ENCODE data around the gene PRDM7. TPM values are rescaled to one million over a fixed set of nuclear protein-coding genes. Genes with fewer than 3 reads are reported as not detected.

The PRDM7 gene
- total and polyA plus RNA-seq, 2 donors (not counting 1 experiment from before 2014, with no cell fraction given): not detected

GRCh38 chr16:90034504-90034903 lies 42.6 kb downstream of the PRDM7 start:
- no peaks in the 10 kb centered on the region for H3K27me3 Mint-ChIP-seq
- Histone ChIP-seq H3K4me1 (ENCODE audit: control insufficient read depth in 2 of 2, insufficient read depth in 2 of 2, low read length in 2 of 2) (no peaks in the 10 kb centered on the region), H2AFZ (ENCODE audit: insufficient read depth, low read depth, low read length, poor library complexity, severe bottlenecking) (no peak overlapping the region), H3K27me3 (replicated peaks in 1 of 4; ENCODE audit: control extremely low read depth in 1 of 4, control insufficient read depth in 3 of 4, insufficient read depth in 4 of 4, low read length in 3 of 4) (no peaks in the 10 kb centered on the region), H3K4me3 (ENCODE audit: control extremely low read depth in 1 of 5, extremely low read depth in 1 of 5, insufficient read depth in 1 of 5, low read depth in 2 of 5, low read length in 4 of 5) (no peak overlapping the region), H3K9ac (ENCODE audit: low read length) (no peak overlapping the region), H4K20me1 (ENCODE audit: control insufficient read depth, insufficient read depth, low read length, poor library complexity, severe bottlenecking) (no peaks in the 10 kb centered on the region), H3K27ac (ENCODE audit: low read length in 2 of 2) (no peak overlapping the region), H3K36me3 (replicated peaks in 1 of 2; ENCODE audit: control extremely low read depth in 1 of 2, control insufficient read depth in 1 of 2, extremely low read depth in 1 of 2, insufficient read depth in 2 of 2, low read length in 1 of 2) (peaks cover 0 to 6% of the 10 kb centered on the region in 2 experiments), H3K79me2 (ENCODE audit: control insufficient read depth, insufficient read depth, low read length) (no peaks in the 10 kb centered on the region), H3K4me2 (replicated peaks; ENCODE audit: low read depth, low read length, poor library complexity, severe bottlenecking) (no peak overlapping the region), H3K9me3 (ENCODE audit: control extremely low read depth in 1 of 3, control insufficient read depth in 2 of 3, insufficient read depth in 1 of 3, low read length in 2 of 3) (no peaks in the 10 kb centered on the region)
- no peaks in the 10 kb centered on the region for H3K9me3 Mint-ChIP-seq (ENCODE audit: insufficient read depth)
- DNase-seq (no peak), ATAC-seq (ENCODE audit: low read depth) (no peak)
- no peak overlapping the region for H3K4me3 Mint-ChIP-seq
- 92% methylated on average over 2 of the region's 8 CpGs for WGBS (ENCODE audit: insufficient coverage)
- H3K4me1 Mint-ChIP-seq: no peaks in the 10 kb centered on the region
- ChIA-PET POLR2A (no interaction called here), CTCF (no interaction called here)
- intact Hi-C loops (cut with micrococcal nuclease): no loop called here
- H3K27ac Mint-ChIP-seq: no peak overlapping the region
- no peak for TF ChIP-seq EZH2 (IDR thresholded peaks at IDR 0.05; ENCODE audit: borderline replicate concordance, insufficient read depth, low read depth, low read length, poor library complexity, severe bottlenecking)
- TF ChIP-seq, protein P1, sequence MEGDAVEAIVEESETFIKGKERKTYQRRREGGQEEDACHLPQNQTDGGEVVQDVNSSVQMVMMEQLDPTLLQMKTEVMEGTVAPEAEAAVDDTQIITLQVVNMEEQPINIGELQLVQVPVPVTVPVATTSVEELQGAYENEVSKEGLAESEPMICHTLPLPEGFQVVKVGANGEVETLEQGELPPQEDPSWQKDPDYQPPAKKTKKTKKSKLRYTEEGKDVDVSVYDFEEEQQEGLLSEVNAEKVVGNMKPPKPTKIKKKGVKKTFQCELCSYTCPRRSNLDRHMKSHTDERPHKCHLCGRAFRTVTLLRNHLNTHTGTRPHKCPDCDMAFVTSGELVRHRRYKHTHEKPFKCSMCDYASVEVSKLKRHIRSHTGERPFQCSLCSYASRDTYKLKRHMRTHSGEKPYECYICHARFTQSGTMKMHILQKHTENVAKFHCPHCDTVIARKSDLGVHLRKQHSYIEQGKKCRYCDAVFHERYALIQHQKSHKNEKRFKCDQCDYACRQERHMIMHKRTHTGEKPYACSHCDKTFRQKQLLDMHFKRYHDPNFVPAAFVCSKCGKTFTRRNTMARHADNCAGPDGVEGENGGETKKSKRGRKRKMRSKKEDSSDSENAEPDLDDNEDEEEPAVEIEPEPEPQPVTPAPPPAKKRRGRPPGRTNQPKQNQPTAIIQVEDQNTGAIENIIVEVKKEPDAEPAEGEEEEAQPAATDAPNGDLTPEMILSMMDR (IDR thresholded peaks at IDR 0.05): no peak

DNA sequence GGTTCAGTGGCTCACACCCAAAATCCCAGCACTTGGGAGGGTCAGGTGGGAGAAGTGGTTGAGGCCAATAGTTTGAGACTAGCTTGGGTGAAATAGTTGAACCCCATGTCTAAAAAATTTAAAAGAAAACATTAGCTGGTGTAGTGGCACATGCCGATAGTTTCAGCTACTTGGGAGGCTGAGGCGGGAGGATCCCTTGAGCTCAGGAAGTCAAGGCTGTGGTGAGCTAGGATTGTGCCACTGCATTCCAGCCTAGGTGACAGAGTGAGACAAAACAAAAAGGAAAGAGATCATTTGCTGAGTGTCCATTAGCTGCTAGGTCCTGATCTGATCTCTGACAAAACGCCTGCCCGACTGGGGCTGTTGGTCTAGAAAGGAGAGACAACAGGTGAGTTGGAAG lies 43.7 kb downstream of the PRDM7 start:
- no peak overlapping the region for H2AFZ ChIP-seq (ENCODE audit: insufficient read depth, low read depth, low read length, poor library complexity, severe bottlenecking)
- H3K9me3 Mint-ChIP-seq (ENCODE audit: insufficient read depth): no peaks in the 10 kb centered on the region
- intact Hi-C loops (cut with micrococcal nuclease): no loop called here
- H3K36me3 ChIP-seq (replicated peaks in 1 of 2; ENCODE audit: control extremely low read depth in 1 of 2, control insufficient read depth in 1 of 2, extremely low read depth in 1 of 2, insufficient read depth in 2 of 2, low read length in 1 of 2): peaks cover 0 to 6% of the 10 kb centered on the region in 2 experiments
- 98% methylated on average over 4 of the region's 4 CpGs for WGBS (ENCODE audit: insufficient coverage)
- H3K27ac Mint-ChIP-seq: no peak overlapping the region
- ATAC-seq (ENCODE audit: low read depth): no peak
- no peaks in the 10 kb centered on the region for H3K79me2 ChIP-seq (ENCODE audit: control insufficient read depth, insufficient read depth, low read length)
- no peaks in the 10 kb centered on the region for H3K9me3 ChIP-seq (ENCODE audit: control extremely low read depth in 1 of 3, control insufficient read depth in 2 of 3, insufficient read depth in 1 of 3, low read length in 2 of 3)
- no peak overlapping the region for H3K4me3 ChIP-seq (ENCODE audit: control extremely low read depth in 1 of 5, extremely low read depth in 1 of 5, insufficient read depth in 1 of 5, low read depth in 2 of 5, low read length in 4 of 5)
- no peak for TF ChIP-seq EZH2 (IDR thresholded peaks at IDR 0.05; ENCODE audit: borderline replicate concordance, insufficient read depth, low read depth, low read length, poor library complexity, severe bottlenecking)
- TF ChIP-seq, protein P1 (IDR thresholded peaks at IDR 0.05): no peak
- no peak overlapping the region for H3K4me2 ChIP-seq (replicated peaks; ENCODE audit: low read depth, low read length, poor library complexity, severe bottlenecking)
- no peak for DNase-seq
- H3K4me1 Mint-ChIP-seq: no peaks in the 10 kb centered on the region
- POLR2A ChIA-PET: no interaction called here
- H4K20me1 ChIP-seq (ENCODE audit: control insufficient read depth, insufficient read depth, low read length, poor library complexity, severe bottlenecking): no peaks in the 10 kb centered on the region
- CTCF ChIA-PET: interaction anchor here (1.1 kb wide), 1 partner anchor 14 kb away, joined by 3 read pairs; the partner anchor contains the start of gene DBNDD1
- H3K27me3 Mint-ChIP-seq: no peaks in the 10 kb centered on the region
- no peak overlapping the region for H3K4me3 Mint-ChIP-seq
- no peak overlapping the region for H3K9ac ChIP-seq (ENCODE audit: low read length)
- no peaks in the 10 kb centered on the region for H3K4me1 ChIP-seq (ENCODE audit: control insufficient read depth in 2 of 2, insufficient read depth in 2 of 2, low read length in 2 of 2)
- no peak overlapping the region for H3K27ac ChIP-seq (ENCODE audit: low read length in 2 of 2)
- no peaks in the 10 kb centered on the region for H3K27me3 ChIP-seq (replicated peaks in 1 of 4; ENCODE audit: control extremely low read depth in 1 of 4, control insufficient read depth in 3 of 4, insufficient read depth in 4 of 4, low read length in 3 of 4)

All from B cell (primary cell).